Left lung (tissue), 10 donors: Measurements from ENCODE around the gene CARHSP1. TPM values are rescaled to one million over a fixed set of nuclear protein-coding genes. Genes with fewer than 3 reads are reported as not detected.

Source experiments
- ATAC-seq: fragments of 200-7000 bp; cut with Tn5 transposase; one replicate; pipeline ENCODE4 v1.9.1; 2020; ENCODE audit warnings: moderate library complexity
- DNase-seq, 4 donors: peaks; one replicate each; pipeline ENCODE4 v3.0.0-alpha.2; 2013 to 2020
- H3K27ac ChIP-seq, 2 donors: fragments of 200-600 bp; sonication (generic) in 1 of 2; one replicate each; pipeline versions ENCODE4 v1.5.0 to v1.8.0; 2020 to 2021
- H3K27me3 ChIP-seq, 2 donors: fragments of 200-600 bp; sonication (generic) in 1 of 2; one replicate each; pipeline versions ENCODE4 v1.5.0 to v1.8.0; 2020 to 2021
- H3K36me3 ChIP-seq, 2 donors: fragments of 200-600 bp; sonication (generic) in 1 of 2; one replicate each; pipeline versions ENCODE4 v1.5.0 to v1.8.0; 2020 to 2021
- H3K4me1 ChIP-seq, 2 donors: fragments of 200-600 bp; one replicate each; pipeline ENCODE4 v1.8.0; 2021
- H3K4me3 ChIP-seq, 2 donors: fragments of 200-600 bp; sonication (generic) in 1 of 2; one replicate each; pipeline versions ENCODE4 v1.5.0 to v1.8.0; 2020 to 2021; ENCODE audit warnings: mild to moderate bottlenecking in 1 of 2
- H3K9me3 ChIP-seq, 2 donors: fragments of 200-600 bp; sonication (generic) in 1 of 2; one replicate each; pipeline versions ENCODE4 v1.5.0 to v1.8.0; 2020 to 2021
- CTCF ChIP-seq, 2 donors: fragments of 200-600 bp; sonication (generic) in 1 of 2; IDR thresholded peaks; one replicate each; pipeline versions ENCODE4 v1.5.0 to v1.8.0; 2021; ENCODE audit warnings: antibody characterized with exemption in 2 of 2
- intact Hi-C, 2 donors: fragments of 100-400 bp; cut with DNase I; formaldehyde crosslinking; loops; one replicate each; pipeline versions ENCODE4 v1.11.2 to v1.14.2; 2022
- polyA plus RNA-seq, 6 donors: library from polyadenylated mRNA; unstranded; fragments of 120-200 nt; gene quantifications; one replicate each; pipeline ENCODE4 v1.2.1, GENCODE V29; 2013; ENCODE audit not compliant: insufficient read length in 6 of 6
- total RNA-seq, 2 donors: library from RNA; stranded (reverse); fragmentation: NEBNext Ultra II Directional; extraction: Animal tissue kit (Norgen Biotek cat#: 25700); gene quantifications; one replicate each; pipeline ENCODE4 v1.2.1, GENCODE V29; 2021
- donor health status: DM: no; HTN: yes; CAD: no.
- donor health status: DM: no; HTN: no; CAD: no.

Gene CARHSP1
- total and polyA plus RNA-seq, 8 donors = 74.0 to 114 (median 93.7) TPM

- no peak overlapping the region for H3K4me3 ChIP-seq
- H3K4me1 ChIP-seq = peaks cover 0 to 13% of the 10 kb centered on the region in 2 donors
- ATAC-seq (no peak), DNase-seq (no peak)
- no peak for TF ChIP-seq CTCF (IDR thresholded peaks at IDR 0.05)
- no peaks in the 10 kb centered on the region for H3K9me3 ChIP-seq
- H3K27ac ChIP-seq = no peak overlapping the region
- intact Hi-C loops = no loop called here
- peaks cover 0 to 25% of the 10 kb centered on the region in 2 donors for H3K27me3 ChIP-seq
- peaks cover 3 to 62% of the 10 kb centered on the region in 2 donors for H3K36me3 ChIP-seq
These were observed 20.4 kb upstream of the CARHSP1 start for GRCh38 chr16:8888951-8889892.

GRCh38 chr16:8887952-8888560 is 19.2 kb upstream of the CARHSP1 start:
- Histone ChIP-seq H3K27me3 (peaks cover 0 to 30% of the 10 kb centered on the region in 2 donors), H3K36me3 (peaks cover 0 to 50% of the 10 kb centered on the region in 2 donors), H3K4me1 (peaks cover 0 to 13% of the 10 kb centered on the region in 2 donors), H3K27ac (no peak overlapping the region), H3K9me3 (no peaks in the 10 kb centered on the region), H3K4me3 (no peak overlapping the region)
- no peak for DNase-seq
- ATAC-seq = no peak
- intact Hi-C loops = no loop called here
- no peak for TF ChIP-seq CTCF (IDR thresholded peaks at IDR 0.05)

- H3K4me1 ChIP-seq = peaks cover 0 to 13% of the 10 kb centered on the region in 2 donors
- no peak for DNase-seq
- H3K9me3 ChIP-seq = no peaks in the 10 kb centered on the region
- H3K4me3 ChIP-seq = no peak overlapping the region
- TF ChIP-seq CTCF (IDR thresholded peaks at IDR 0.05) = no peak
- H3K27me3 ChIP-seq = peaks cover 0 to 37% of the 10 kb centered on the region in 2 donors
- no peak for ATAC-seq
- intact Hi-C loops = no loop called here
- no peak overlapping the region for H3K27ac ChIP-seq
- peaks cover 0 to 43% of the 10 kb centered on the region in 2 donors for H3K36me3 ChIP-seq
These were observed 18.6 kb upstream of the CARHSP1 start for GRCh38 chr16:8887431-8887765.

- intact Hi-C loops = no loop called here
- H3K36me3 ChIP-seq = peaks cover 0 to 38% of the 10 kb centered on the region in 2 donors
- no peak for ATAC-seq
- H3K27ac ChIP-seq = no peak overlapping the region
- H3K27me3 ChIP-seq = peaks cover 0 to 43% of the 10 kb centered on the region in 2 donors
- no peak overlapping the region for H3K4me3 ChIP-seq
- no peak for DNase-seq
- H3K4me1 ChIP-seq = peaks cover 0 to 13% of the 10 kb centered on the region in 2 donors
- H3K9me3 ChIP-seq = no peaks in the 10 kb centered on the region
- TF ChIP-seq CTCF (IDR thresholded peaks at IDR 0.05) = no peak
These were observed 18.0 kb upstream of the CARHSP1 start for GRCh38 chr16:8886593-8887430.
